VCaP (cell line): ENCODE measurements around the gene YIPF1.
A peak's percentile ranks its signal among the peaks of the same experiment; 100 is the strongest.

ENCODE experiments used
- H3K27ac ChIP-seq: fragments of 450-650 bp; 2 replicates; pipeline ENCODE4 v1.5.1; 2017
- TF ChIP-seq, protein P1 (sequence below): fragments of 450-650 bp; conservative IDR thresholded peaks from 2 replicates; pipeline ENCODE4 v1.5.1; 2017; ENCODE audit warnings: mild to moderate bottlenecking, moderate library complexity

The YIPF1 gene

GRCh38 chr1:53889304-53890298, at the start of gene YIPF1:
Gene YIPF1 (minus strand): TSS chr1:53889797. CDS start chr1:53888937, 860 bp downstream.
- H3K27ac ChIP-seq: peak within 1 kb of the TSS; percentile 70
- TF ChIP-seq, protein P1, sequence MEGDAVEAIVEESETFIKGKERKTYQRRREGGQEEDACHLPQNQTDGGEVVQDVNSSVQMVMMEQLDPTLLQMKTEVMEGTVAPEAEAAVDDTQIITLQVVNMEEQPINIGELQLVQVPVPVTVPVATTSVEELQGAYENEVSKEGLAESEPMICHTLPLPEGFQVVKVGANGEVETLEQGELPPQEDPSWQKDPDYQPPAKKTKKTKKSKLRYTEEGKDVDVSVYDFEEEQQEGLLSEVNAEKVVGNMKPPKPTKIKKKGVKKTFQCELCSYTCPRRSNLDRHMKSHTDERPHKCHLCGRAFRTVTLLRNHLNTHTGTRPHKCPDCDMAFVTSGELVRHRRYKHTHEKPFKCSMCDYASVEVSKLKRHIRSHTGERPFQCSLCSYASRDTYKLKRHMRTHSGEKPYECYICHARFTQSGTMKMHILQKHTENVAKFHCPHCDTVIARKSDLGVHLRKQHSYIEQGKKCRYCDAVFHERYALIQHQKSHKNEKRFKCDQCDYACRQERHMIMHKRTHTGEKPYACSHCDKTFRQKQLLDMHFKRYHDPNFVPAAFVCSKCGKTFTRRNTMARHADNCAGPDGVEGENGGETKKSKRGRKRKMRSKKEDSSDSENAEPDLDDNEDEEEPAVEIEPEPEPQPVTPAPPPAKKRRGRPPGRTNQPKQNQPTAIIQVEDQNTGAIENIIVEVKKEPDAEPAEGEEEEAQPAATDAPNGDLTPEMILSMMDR: no peak

GRCh38 chr1:53938136-53938830, 48.7 kb upstream of the YIPF1 start:
- TF ChIP-seq, protein P1: no peak
- H3K27ac ChIP-seq: no peak overlapping the region

DNA sequence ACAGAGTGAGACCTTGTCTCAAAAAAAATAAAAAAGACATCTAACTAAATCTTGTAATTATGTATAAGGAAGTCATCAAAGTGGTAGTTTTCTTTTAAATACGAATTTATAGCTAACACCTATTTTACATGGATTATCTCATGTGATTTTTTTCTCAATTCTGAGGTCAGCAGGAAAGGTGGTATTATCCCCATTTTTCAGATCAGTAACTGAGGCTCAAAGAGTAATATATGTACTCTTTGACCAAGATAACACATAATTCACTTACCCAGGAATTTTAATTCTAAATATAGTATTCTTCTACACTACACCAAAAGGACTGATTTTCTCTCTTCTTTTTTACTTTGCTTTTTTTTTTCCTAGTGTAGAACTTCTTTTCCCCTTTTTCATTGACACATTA, 46.8 kb upstream of the YIPF1 start:
- no peak overlapping the region for H3K27ac ChIP-seq
- TF ChIP-seq, protein P1: no peak

GRCh38 chr1:53934170-53934765, 44.7 kb upstream of the YIPF1 start:
- H3K27ac ChIP-seq: no peak overlapping the region
- TF ChIP-seq, protein P1: no peak

DNA sequence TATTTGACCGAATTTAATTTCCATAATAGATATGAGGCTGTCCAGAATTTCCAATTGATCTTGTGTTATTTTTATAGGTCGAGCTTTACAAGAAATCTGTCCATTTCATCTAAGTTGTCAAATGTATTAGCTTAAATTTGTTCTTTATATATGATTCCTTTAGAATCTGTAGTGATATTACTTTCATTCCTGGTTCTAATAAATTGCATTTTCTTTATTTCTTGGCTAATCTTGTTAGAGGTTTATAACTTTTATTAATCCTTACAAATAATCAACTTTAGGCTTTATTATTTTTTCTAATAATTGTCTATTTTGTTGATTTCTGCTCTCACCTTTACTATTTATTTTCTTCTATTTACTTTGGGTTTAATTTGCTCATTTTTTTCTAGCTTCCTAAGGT, 41.9 kb upstream of the YIPF1 start:
- no peak overlapping the region for H3K27ac ChIP-seq
- TF ChIP-seq, protein P1: no peak

GRCh38 chr1:53930932-53931331, 41.3 kb upstream of the YIPF1 start:
- TF ChIP-seq, protein P1: no peak
- H3K27ac ChIP-seq: peak overlapping the region; percentile 73; the same call in 1 of the 2 replicates
